KG1 (cell line): ENCODE data around the gene GRK5.
"Not testable (repeated sequence)": the region's sequence is repeated elsewhere in the genome, so short reads cannot be mapped to it uniquely, and the experiment has no call there.

Experiments
- DNase-seq: peaks from one replicate; lab custom pipeline; 2025; lab: John Stamatoyannopoulos, UW

The GRK5 gene

GRCh38 chr10:119459681-119460340 is 252.4 kb downstream of the GRK5 start:
- DNase-seq, result no peak

- no peak for DNase-seq
Measured at GRCh38 chr10:119460369-119461195, 253.2 kb downstream of the GRK5 start.

GRCh38 chr10:119461380-119461779 is 254.0 kb downstream of the GRK5 start:
- no peak for DNase-seq

- DNase-seq, result no peak
Measured at GRCh38 chr10:119461923-119462322, 254.6 kb downstream of the GRK5 start.

GRCh38 chr10:119462773-119463172 is 255.4 kb downstream of the GRK5 start:
- DNase-seq, result no peak

- not testable (repeated sequence) for DNase-seq
Measured at GRCh38 chr10:119463195-119463594, 255.8 kb downstream of the GRK5 start.

GRCh38 chr10:119465085-119465484 is 257.7 kb downstream of the GRK5 start:
- DNase-seq, result no peak

GRCh38 chr10:119466076-119466475 is 258.7 kb downstream of the GRK5 start:
- DNase-seq, result no peak

GRCh38 chr10:119466655-119467054 is 259.3 kb downstream of the GRK5 start:
- DNase-seq, result no peak

- no peak for DNase-seq
Measured at GRCh38 chr10:119468542-119469324, 261.4 kb downstream of the GRK5 start.

- no peak for DNase-seq
Measured at GRCh38 chr10:119469325-119469707, 261.9 kb downstream of the GRK5 start.

GRCh38 chr10:119469846-119470245 is 262.5 kb downstream of the GRK5 start:
- no peak for DNase-seq

GRCh38 chr10:119470920-119471702 is 263.7 kb downstream of the GRK5 start:
- DNase-seq, result no peak

- DNase-seq, result no peak
Measured at GRCh38 chr10:119473771-119474170, 266.4 kb downstream of the GRK5 start.

GRCh38 chr10:119474606-119475005 is 267.2 kb downstream of the GRK5 start:
- DNase-seq, result no peak

GRCh38 chr10:119477444-119477843 is 270.1 kb downstream of the GRK5 start:
- no peak for DNase-seq

- DNase-seq, result no peak
Measured at GRCh38 chr10:119478111-119478802, 270.9 kb downstream of the GRK5 start.

GRCh38 chr10:119478811-119479341 is 271.5 kb downstream of the GRK5 start:
- no peak for DNase-seq

- no peak for DNase-seq
Measured at GRCh38 chr10:119479532-119479931, 272.2 kb downstream of the GRK5 start.

GRCh38 chr10:119480667-119481066 is 273.3 kb downstream of the GRK5 start:
- no peak for DNase-seq
